Body of pancreas (tissue), 4 donors: ENCODE results near the gene GAP43. TPM values are rescaled to one million over a fixed set of nuclear protein-coding genes. Genes with fewer than 3 reads are reported as not detected.
A peak's percentile ranks its signal among the peaks of the same experiment; 100 is the strongest.

ENCODE experiments used
- ATAC-seq: fragments of 150-250 bp; one replicate; pipeline ENCODE4 v1.9.1; 2016
- DNase-seq, 4 donors: peaks; one replicate each; pipeline ENCODE4 v3.0.0-alpha.2; 2019
- H3K27ac ChIP-seq, 4 donors: fragments of 200-600 bp; sonication (generic); 1 replicate in 3 of 4; 2 replicates in 1 of 4; pipeline versions ENCODE4 v1.5.1 to v1.6.1; 2016 to 2019; ENCODE audit warnings: mild to moderate bottlenecking in 1 of 4, mixed read lengths in 1 of 4, moderate library complexity in 1 of 4
- H3K27me3 ChIP-seq, 2 donors: fragments of 200-600 bp; sonication (generic); one replicate each; pipeline ENCODE4 v1.6.0; 2016; ENCODE audit warnings: mild to moderate bottlenecking in 1 of 2
- H3K36me3 ChIP-seq, 2 donors: fragments of 200-600 bp; sonication (generic); replicated peaks in 1 of 2; 2 replicates each; pipeline ENCODE4 v1.5.1; 2016; ENCODE audit warnings: low read depth in 2 of 2; ENCODE audit not compliant: insufficient read depth in 1 of 2
- H3K4me1 ChIP-seq: fragments of 200-600 bp; sonication (generic); one replicate; pipeline ENCODE4 v1.6.0; 2016
- H3K4me3 ChIP-seq, 2 donors: fragments of 200-600 bp; sonication (generic); 1 replicate in 1 of 2; 2 replicates in 1 of 2; pipeline ENCODE4 v1.5.1; 2016 to 2019
- H3K9me3 ChIP-seq, 3 donors: fragments of 200-600 bp; sonication (generic); 1 replicate in 2 of 3; 2 replicates in 1 of 3; pipeline ENCODE4 v1.5.1; 2016
- CTCF ChIP-seq, 7 experiments: fragments of 450-650 bp in 4 of 7; fragments of 200-600 bp in 3 of 7; sonication (generic) in 3 of 7; IDR thresholded peaks; one replicate each; pipeline ENCODE4 v1.5.1; 2016 to 2019; ENCODE audit warnings: antibody characterized with exemption in 7 of 7
- POLR2A ChIP-seq, 3 donors: fragments of 450-650 bp; IDR thresholded peaks; one replicate each; pipeline ENCODE4 v1.6.1; 2016; ENCODE audit warnings: antibody characterized with exemption in 3 of 3, mild to moderate bottlenecking in 2 of 3
- WGBS, 2 donors: methylation state at CpG; one replicate each; pipeline ENCODE4 v1.1.5; 2017; 5-methylcytosine and 5-hydroxymethylcytosine counted together
- intact Hi-C: fragments of 100-400 bp; cut with DNase I; formaldehyde crosslinking; loops from one replicate; pipeline ENCODE4 v1.15.1; 2023
- total RNA-seq, 2 donors: library from RNA; depleted of rRNA; stranded (reverse); fragments of >200 nt; gene quantifications; one replicate each; pipeline ENCODE4 v1.1.0, GENCODE V29; 2016

GAP43 gene
- total RNA-seq, 2 donors from 2014 or later = 0.26 TPM; not detected in 1

DNA sequence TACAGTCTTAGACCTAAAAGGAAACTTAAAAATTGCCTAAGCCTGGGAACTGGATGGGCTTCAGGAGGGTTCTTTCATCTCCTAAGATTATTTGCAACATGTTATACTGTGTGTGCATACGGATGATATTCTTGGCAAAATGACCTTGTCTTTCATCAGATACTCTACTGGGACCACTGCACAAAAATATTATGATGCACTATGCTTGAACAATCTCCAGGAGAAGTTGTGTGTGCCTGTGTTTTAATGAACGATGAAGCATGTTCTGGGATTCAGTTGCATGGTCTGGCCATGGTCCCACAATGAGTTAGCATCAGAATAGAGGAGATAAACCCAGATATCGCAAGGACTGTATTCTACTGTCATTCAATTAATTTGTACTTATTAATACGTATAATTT, 68.7 kb downstream of the GAP43 start:
- WGBS, 2 donors = 69 to 73% methylated on average over 4 of the region's 4 CpGs
- ATAC-seq = no peak
- H3K4me3 ChIP-seq = no peak overlapping the region
- no peak for DNase-seq
- TF ChIP-seq POLR2A (IDR thresholded peaks at IDR 0.05) (no peak), CTCF (IDR thresholded peaks at IDR 0.05) (no peak)
- intact Hi-C loops = no loop called here
- H3K4me1 ChIP-seq = no peaks in the 10 kb centered on the region
- H3K27ac ChIP-seq = no peak overlapping the region
- H3K9me3 ChIP-seq = no peaks in the 10 kb centered on the region
- H3K36me3 ChIP-seq = no peaks in the 10 kb centered on the region
- H3K27me3 ChIP-seq = no peaks in the 10 kb centered on the region

GRCh38 chr3:115692887-115693524, 69.7 kb downstream of the GAP43 start:
- TF ChIP-seq POLR2A (IDR thresholded peaks at IDR 0.05) = no peak
- peak; percentile 45 to 84 (median 79) for TF ChIP-seq CTCF (IDR thresholded peaks at IDR 0.05)
- peak; percentile 93 for ATAC-seq
- H3K9me3 ChIP-seq = no peaks in the 10 kb centered on the region
- H3K36me3 ChIP-seq = no peaks in the 10 kb centered on the region
- no peak overlapping the region for H3K4me3 ChIP-seq
- H3K27ac ChIP-seq = no peak overlapping the region
- H3K27me3 ChIP-seq = no peaks in the 10 kb centered on the region
- intact Hi-C loops = no loop called here
- 17 to 21% methylated on average over 8 of the region's 8 CpGs for WGBS, 2 donors
- peak; percentile 72 to 81 (median 78) for DNase-seq
- no peaks in the 10 kb centered on the region for H3K4me1 ChIP-seq

DNA sequence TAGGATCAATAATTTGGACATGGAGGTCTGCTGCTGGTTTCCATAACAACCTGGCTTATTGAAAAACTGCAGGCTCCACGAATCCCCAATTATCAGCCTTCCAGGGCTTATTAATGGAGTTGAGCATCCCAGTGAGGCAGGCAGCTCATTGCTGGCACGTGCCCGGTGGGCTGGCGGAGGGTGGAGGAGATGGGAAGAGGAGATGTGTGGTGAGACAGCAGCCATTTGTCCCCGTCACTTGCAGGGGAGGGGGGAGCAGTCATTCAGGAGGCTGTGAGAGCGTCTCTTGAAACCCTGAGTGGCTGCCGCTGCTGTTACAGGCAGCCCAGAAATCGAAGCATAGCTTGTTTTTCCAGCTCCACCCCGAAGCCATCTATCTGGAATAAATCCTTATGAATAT, 70.6 kb downstream of the GAP43 start:
- no peak for DNase-seq
- TF ChIP-seq CTCF (IDR thresholded peaks at IDR 0.05) (no peak), POLR2A (IDR thresholded peaks at IDR 0.05) (no peak)
- Histone ChIP-seq H3K4me3 (no peak overlapping the region), H3K36me3 (no peaks in the 10 kb centered on the region), H3K4me1 (no peaks in the 10 kb centered on the region), H3K9me3 (no peaks in the 10 kb centered on the region), H3K27me3 (no peaks in the 10 kb centered on the region), H3K27ac (no peak overlapping the region)
- 67 to 69% methylated on average over 9 of the region's 9 CpGs for WGBS, 2 donors
- ATAC-seq = no peak
- intact Hi-C loops = no loop called here

GRCh38 chr3:115695090-115695489, 71.8 kb downstream of the GAP43 start:
- TF ChIP-seq POLR2A (IDR thresholded peaks at IDR 0.05) (no peak), CTCF (IDR thresholded peaks at IDR 0.05) (no peak)
- no peaks in the 10 kb centered on the region for H3K4me1 ChIP-seq
- no peak overlapping the region for H3K4me3 ChIP-seq
- H3K27ac ChIP-seq = no peak overlapping the region
- no peak for ATAC-seq
- H3K36me3 ChIP-seq = no peaks in the 10 kb centered on the region
- intact Hi-C loops = no loop called here
- no peak for DNase-seq
- no peaks in the 10 kb centered on the region for H3K9me3 ChIP-seq
- no peaks in the 10 kb centered on the region for H3K27me3 ChIP-seq
